HCT116 (cell line): ENCODE results near the gene SHROOM3. TPM values are rescaled to one million over a fixed set of nuclear protein-coding genes. Genes with fewer than 3 reads are reported as not detected.

ENCODE experiments used
- ATAC-seq: fragments of 200-7000 bp; cut with Tn5 transposase; 2 replicates; pipeline ENCODE4 v1.9.1; 2020; ENCODE audit warnings: mild to moderate bottlenecking, moderate library complexity
- BruUV-seq: library from RNA; stranded (reverse); fragments of 400-500 nt; replicated peaks from 2 replicates; lab custom pipeline; 2021; lab: Mats Ljungman, UMichigan
- CTCF ChIA-PET: fragments of 300-600 bp; sonication (Branson Sonifier 250); formaldehyde crosslinking; loops from one replicate; lab custom pipeline; 2021; ENCODE audit warnings: antibody characterized with exemption; lab: Charles Lee
- POLR2A ChIA-PET: fragments of 300-600, 350-600 bp; sonication (Branson Sonifier 250); formaldehyde crosslinking; loops from one replicate; lab custom pipeline; 2021; ENCODE audit warnings: antibody characterized with exemption; lab: Charles Lee
- RAD21 ChIA-PET, 2 experiments: fragments of 300-600 bp; sonication (Branson Sonifier 250); formaldehyde crosslinking; loops; one replicate each; lab custom pipeline; 2023; ENCODE audit warnings: low total read pairs in 2 of 2; ENCODE audit not compliant: uncharacterized antibody in 2 of 2, unreplicated experiment in 2 of 2, low non-redundant PET in 1 of 2; lab: Charles Lee
- DNase-seq: peaks from one replicate; pipeline ENCODE4 v3.0.0-alpha.2; 2010; ENCODE audit warnings: low read depth, low spot score
- H2AFZ ChIP-seq: fragments of 200-600 bp; shearing (Covaris generic), sonication (generic); 2 replicates; pipeline ENCODE4 v1.6.1; 2017; ENCODE audit warnings: low read depth, mixed run types, mixed read lengths, antibody characterized with exemption, low read length; ENCODE audit not compliant: poor library complexity, severe bottlenecking
- H3K27ac ChIP-seq: 2 replicates; pipeline ENCODE4 v1.5.1; 2012; ENCODE audit warnings: low read depth, low read length
- H3K27me3 ChIP-seq: fragments of 200-600 bp; sonication (generic); 2 replicates; pipeline ENCODE4 v1.6.1; 2016; ENCODE audit warnings: mixed run types, low read length, mixed read lengths; ENCODE audit not compliant: insufficient read depth
- H3K36me3 ChIP-seq, 2 experiments: fragments of 200-500 bp in 1 of 2; fragments of 200-600 bp in 1 of 2; sonication (Bioruptor generic) in 1 of 2; sonication (generic) in 1 of 2; 2 replicates each; pipeline versions ENCODE4 v1.5.1 to v1.6.1; 2014 to 2016; ENCODE audit warnings: low read length in 2 of 2, inconsistent platforms in 1 of 2, mixed read lengths in 1 of 2, mixed run types in 1 of 2; ENCODE audit not compliant: insufficient read depth in 2 of 2, control insufficient read depth in 1 of 2
- H3K4me1 ChIP-seq, 2 experiments: fragments of 200-600 bp in 1 of 2; sonication (generic) in 1 of 2; 2 replicates each; pipeline versions ENCODE4 v1.5.1 to v1.6.1; 2012 to 2017; ENCODE audit warnings: low read length in 2 of 2, inconsistent platforms in 1 of 2, mild to moderate bottlenecking in 1 of 2, mixed read lengths in 1 of 2, mixed run types in 1 of 2, moderate library complexity in 1 of 2; ENCODE audit not compliant: insufficient read depth in 2 of 2, control insufficient read depth in 1 of 2
- H3K4me2 ChIP-seq: fragments of 200-600 bp; sonication (generic); 2 replicates; pipeline ENCODE4 v1.6.1; 2017; ENCODE audit warnings: mixed run types, low read length, mixed read lengths
- H3K4me3 ChIP-seq, 2 experiments: fragments of 200-600 bp in 1 of 2; sonication (generic) in 1 of 2; replicated peaks in 1 of 2; 2 replicates each; pipeline ENCODE4 v1.5.1; 2011 to 2016; ENCODE audit warnings: low read length in 2 of 2, control low read depth in 1 of 2, low read depth in 1 of 2, mild to moderate bottlenecking in 1 of 2, mixed read lengths in 1 of 2, mixed run types in 1 of 2
- H3K79me2 ChIP-seq: fragments of 200-600 bp; sonication (generic); 2 replicates; pipeline ENCODE4 v1.6.1; 2017; ENCODE audit warnings: mild to moderate bottlenecking, mixed run types, low read length, moderate library complexity, mixed read lengths; ENCODE audit not compliant: insufficient read depth
- H3K9ac ChIP-seq: fragments of 200-600 bp; sonication (generic); 2 replicates; pipeline ENCODE4 v1.6.1; 2016; ENCODE audit warnings: low read length, mixed read lengths
- H3K9me2 ChIP-seq: fragments of 200-600 bp; sonication (generic), shearing (Covaris generic); 2 replicates; pipeline ENCODE4 v1.6.1; 2017; ENCODE audit warnings: mixed run types, mild to moderate bottlenecking, moderate library complexity; ENCODE audit not compliant: insufficient read depth
- H3K9me3 ChIP-seq, 2 experiments: fragments of 200-500 bp in 1 of 2; fragments of 200-600 bp in 1 of 2; sonication (Bioruptor generic) in 1 of 2; sonication (generic) in 1 of 2; 2 replicates each; pipeline ENCODE4 v1.6.1; 2014 to 2017; ENCODE audit warnings: low read length in 2 of 2, mixed read lengths in 2 of 2, inconsistent platforms in 1 of 2, low read depth in 1 of 2, mild to moderate bottlenecking in 1 of 2, mixed run types in 1 of 2, moderate library complexity in 1 of 2; ENCODE audit not compliant: control insufficient read depth in 1 of 2, insufficient read depth in 1 of 2
- H4K20me1 ChIP-seq: fragments of 200-600 bp; sonication (generic), shearing (Covaris generic); 2 replicates; pipeline ENCODE4 v1.6.1; 2017; ENCODE audit warnings: mixed run types, mild to moderate bottlenecking, moderate library complexity; ENCODE audit not compliant: insufficient read depth
- ATF3 ChIP-seq: IDR thresholded peaks from 2 replicates; pipeline ENCODE4 v1.6.1; 2012
- CBX3 ChIP-seq: IDR thresholded peaks from 2 replicates; pipeline ENCODE4 v1.6.1; 2012; ENCODE audit warnings: low read depth
- CEBPB ChIP-seq: IDR thresholded peaks from 2 replicates; pipeline ENCODE4 v1.6.1; 2012; ENCODE audit warnings: low read depth
- EGR1 ChIP-seq: IDR thresholded peaks from 2 replicates; pipeline ENCODE4 v1.6.1; 2012; ENCODE audit warnings: low read depth
- ELF1 ChIP-seq: IDR thresholded peaks from 2 replicates; pipeline ENCODE4 v1.6.1; 2012; ENCODE audit warnings: low read depth, borderline replicate concordance
- EZH2 ChIP-seq: fragments of 200-600 bp; sonication (generic); IDR thresholded peaks from 2 replicates; pipeline ENCODE4 v1.6.1; 2017; ENCODE audit warnings: antibody characterized with exemption, mixed run types
- JUND ChIP-seq: IDR thresholded peaks from 2 replicates; pipeline ENCODE4 v1.6.1; 2012
- MAX ChIP-seq: IDR thresholded peaks from 2 replicates; pipeline ENCODE4 v1.6.1; 2012
- POLR2AphosphoS5 ChIP-seq: IDR thresholded peaks from 2 replicates; pipeline ENCODE4 v1.6.1; 2011; ENCODE audit warnings: mild to moderate bottlenecking, low read depth, low read length, moderate library complexity
- RAD21 ChIP-seq: IDR thresholded peaks from 2 replicates; pipeline ENCODE4 v1.6.1; 2012; ENCODE audit warnings: low read depth, mild to moderate bottlenecking
- SIN3A ChIP-seq: IDR thresholded peaks from 2 replicates; pipeline ENCODE4 v1.6.1; 2012; ENCODE audit warnings: low read depth
- SRF ChIP-seq: IDR thresholded peaks from 2 replicates; pipeline ENCODE4 v1.6.1; 2012; ENCODE audit warnings: low read depth
- TCF7L2 ChIP-seq: IDR thresholded peaks from 2 replicates; pipeline ENCODE4 v1.7.0; 2011; ENCODE audit warnings: borderline replicate concordance, inconsistent platforms; ENCODE audit not compliant: insufficient read depth, insufficient read length; ENCODE audit errors: extremely low read depth
- YY1 ChIP-seq: IDR thresholded peaks from 2 replicates; pipeline ENCODE4 v1.6.1; 2011; ENCODE audit warnings: low read length, low read depth, moderate library complexity, mild to moderate bottlenecking; ENCODE audit not compliant: insufficient replicate concordance; ENCODE audit errors: extremely low read depth
- ZBTB33 ChIP-seq: IDR thresholded peaks from 2 replicates; pipeline ENCODE4 v1.6.1; 2011; ENCODE audit warnings: mild to moderate bottlenecking, low read length, moderate library complexity; ENCODE audit not compliant: insufficient replicate concordance; ENCODE audit errors: extremely low read depth
- ZFX ChIP-seq: fragments of 450-650 bp; IDR thresholded peaks from 2 replicates; pipeline ENCODE4 v1.6.1; 2017
- ZNF274 ChIP-seq: fragments of 200-500 bp; sonication (Bioruptor generic); IDR thresholded peaks from 2 replicates; pipeline ENCODE4 v1.6.1; 2014; ENCODE audit warnings: mild to moderate bottlenecking, low read depth, low read length, inconsistent platforms
- intact Hi-C: fragments of 100-400 bp; cut with micrococcal nuclease; formaldehyde crosslinking; loops from 2 replicates; pipeline ENCODE4 v1.10.0; 2022
- total RNA-seq: library from RNA; stranded (reverse); gene quantifications from one replicate; pipeline ENCODE4 v1.2.1, GENCODE V29; 2021; ENCODE audit not compliant: unreplicated experiment
- TF ChIP-seq, protein P1 (sequence below), 3 experiments: fragments of 200-600 bp in 1 of 3; sonication (generic) in 1 of 3; IDR thresholded peaks in 2 of 3; conservative IDR thresholded peaks in 1 of 3; 2 replicates each; pipeline ENCODE4 v1.5.1; 2012 to 2017; ENCODE audit warnings: low read depth in 2 of 3, low read length in 2 of 3, antibody characterized with exemption in 1 of 3, borderline replicate concordance in 1 of 3, control low read depth in 1 of 3, mild to moderate bottlenecking in 1 of 3, mixed read lengths in 1 of 3, mixed run types in 1 of 3, moderate library complexity in 1 of 3; ENCODE audit not compliant: insufficient read depth in 1 of 3

The SHROOM3 gene
- total RNA-seq, 1 experiment from 2014 or later = 22.5 TPM

- TF ChIP-seq ATF3 (no peak), TCF7L2 (no peak), RAD21 (no peak), POLR2AphosphoS5 (no peak), CBX3 (no peak), YY1 (no peak), ZNF274 (no peak), EGR1 (no peak)
Measured at GRCh38 chr4:76791479-76791878, 356.4 kb downstream of the SHROOM3 start (continued).

DNA sequence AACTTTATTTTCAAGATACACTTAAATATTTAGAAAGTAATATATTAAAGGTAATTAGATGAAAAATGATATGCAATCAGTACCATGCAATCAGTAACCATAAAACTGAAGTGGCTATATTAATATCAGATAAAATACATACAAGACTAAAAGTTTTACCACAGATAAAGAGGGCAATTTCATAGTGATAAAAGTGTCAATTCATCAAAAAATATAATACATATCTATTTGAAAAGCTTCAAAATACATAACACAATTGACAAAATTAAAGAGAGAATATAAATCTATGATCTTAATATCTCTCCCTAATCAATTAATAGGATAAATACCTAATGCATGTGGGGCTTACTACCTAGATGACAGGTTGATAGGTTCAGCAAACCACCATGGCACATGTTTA lies 357.4 kb downstream of the SHROOM3 start:
- POLR2A ChIA-PET = no interaction called here
- H3K9me2 ChIP-seq = no peaks in the 10 kb centered on the region
- no peak overlapping the region for H2AFZ ChIP-seq
- BruUV-seq = no TSS peak
- H3K4me3 ChIP-seq = no peak overlapping the region
- TF ChIP-seq ZBTB33 (no peak), ELF1 (no peak), JUND (no peak), EGR1 (no peak), ZFX (no peak), SIN3A (no peak), MAX (no peak), CEBPB (no peak), EZH2 (no peak), ZNF274 (no peak), SRF (no peak)
- TF ChIP-seq, protein P1, sequence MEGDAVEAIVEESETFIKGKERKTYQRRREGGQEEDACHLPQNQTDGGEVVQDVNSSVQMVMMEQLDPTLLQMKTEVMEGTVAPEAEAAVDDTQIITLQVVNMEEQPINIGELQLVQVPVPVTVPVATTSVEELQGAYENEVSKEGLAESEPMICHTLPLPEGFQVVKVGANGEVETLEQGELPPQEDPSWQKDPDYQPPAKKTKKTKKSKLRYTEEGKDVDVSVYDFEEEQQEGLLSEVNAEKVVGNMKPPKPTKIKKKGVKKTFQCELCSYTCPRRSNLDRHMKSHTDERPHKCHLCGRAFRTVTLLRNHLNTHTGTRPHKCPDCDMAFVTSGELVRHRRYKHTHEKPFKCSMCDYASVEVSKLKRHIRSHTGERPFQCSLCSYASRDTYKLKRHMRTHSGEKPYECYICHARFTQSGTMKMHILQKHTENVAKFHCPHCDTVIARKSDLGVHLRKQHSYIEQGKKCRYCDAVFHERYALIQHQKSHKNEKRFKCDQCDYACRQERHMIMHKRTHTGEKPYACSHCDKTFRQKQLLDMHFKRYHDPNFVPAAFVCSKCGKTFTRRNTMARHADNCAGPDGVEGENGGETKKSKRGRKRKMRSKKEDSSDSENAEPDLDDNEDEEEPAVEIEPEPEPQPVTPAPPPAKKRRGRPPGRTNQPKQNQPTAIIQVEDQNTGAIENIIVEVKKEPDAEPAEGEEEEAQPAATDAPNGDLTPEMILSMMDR (IDR thresholded peaks at IDR 0.05 in 2 of 3, conservative IDR thresholded peaks at IDR 0.05 in 1 of 3; ENCODE audit: borderline replicate concordance in 1 of 3, insufficient read depth in 1 of 3, low read depth in 2 of 3, low read length in 2 of 3) = no peak
- DNase-seq (no peak), ATAC-seq (no peak)
- H3K9me3 ChIP-seq = no peaks in the 10 kb centered on the region
- H3K9ac ChIP-seq = no peak overlapping the region
- CTCF ChIA-PET = interaction anchor here (1.2 kb wide), 1 partner anchor 34 kb away, joined by 3 read pairs; no protein-coding TSS in a partner anchor
- no peaks in the 10 kb centered on the region for H3K4me1 ChIP-seq
- H3K36me3 ChIP-seq = no peaks in the 10 kb centered on the region
- no peaks in the 10 kb centered on the region for H3K27me3 ChIP-seq
- no peak overlapping the region for H3K4me2 ChIP-seq
- no peak overlapping the region for H3K27ac ChIP-seq
- RAD21 ChIA-PET = no interaction called here
- no peaks in the 10 kb centered on the region for H4K20me1 ChIP-seq
- H3K79me2 ChIP-seq = no peaks in the 10 kb centered on the region
- intact Hi-C loops = no loop called here
